ENCODE results near the gene MALAT1. TPM values are rescaled to one million over a fixed set of nuclear protein-coding genes. Genes with fewer than 3 reads are reported as not detected.

The MALAT1 gene
- total and polyA plus RNA-seq, 2 of the 13 experiments (the other 11 are each of a cell fraction or from before 2014, with no cell fraction given), result 143 to 1,237 TPM

DNA sequence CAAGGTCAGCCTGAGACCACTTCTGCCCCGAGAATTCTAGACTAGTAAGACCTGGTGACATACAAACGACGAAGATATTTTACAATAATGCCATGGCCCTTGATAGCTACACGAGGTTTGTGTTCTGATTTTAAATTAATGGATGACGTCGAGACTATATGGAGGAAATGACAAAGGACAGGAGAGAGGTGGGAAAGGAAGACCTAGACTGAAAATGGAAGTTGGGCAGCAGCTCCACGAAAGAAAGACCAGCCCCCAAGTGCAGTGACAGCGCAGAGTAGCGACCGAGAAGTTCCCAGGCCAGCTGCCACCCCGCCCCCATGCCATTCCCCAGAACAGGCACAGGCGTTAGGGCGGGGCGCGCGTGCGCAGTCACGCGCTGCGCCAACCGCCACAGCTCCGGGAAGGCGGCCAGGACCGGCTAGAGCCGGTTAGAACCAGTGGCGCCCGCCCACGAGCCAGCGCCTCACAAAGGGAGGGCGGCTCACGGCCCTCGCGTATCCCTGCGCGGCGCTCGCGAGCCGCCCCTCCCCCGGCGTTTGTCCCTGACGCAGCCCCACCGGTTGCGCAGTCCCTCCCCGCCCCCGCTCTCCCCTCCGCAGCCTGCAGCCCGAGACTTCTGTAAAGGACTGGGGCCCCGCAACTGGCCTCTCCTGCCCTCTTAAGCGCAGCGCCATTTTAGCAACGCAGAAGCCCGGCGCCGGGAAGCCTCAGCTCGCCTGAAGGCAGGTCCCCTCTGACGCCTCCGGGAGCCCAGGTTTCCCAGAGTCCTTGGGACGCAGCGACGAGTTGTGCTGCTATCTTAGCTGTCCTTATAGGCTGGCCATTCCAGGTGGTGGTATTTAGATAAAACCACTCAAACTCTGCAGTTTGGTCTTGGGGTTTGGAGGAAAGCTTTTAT is 1.5 kb upstream of the MALAT1 start (continued):
- TF ChIP-seq KDM5A (IDR thresholded peaks at IDR 0.05; ENCODE audit: borderline replicate concordance, low read length), result 0 out of 2 replicates have a peak, but pooled peaks have one; percentile 16
- TF ChIP-seq, protein P1, sequence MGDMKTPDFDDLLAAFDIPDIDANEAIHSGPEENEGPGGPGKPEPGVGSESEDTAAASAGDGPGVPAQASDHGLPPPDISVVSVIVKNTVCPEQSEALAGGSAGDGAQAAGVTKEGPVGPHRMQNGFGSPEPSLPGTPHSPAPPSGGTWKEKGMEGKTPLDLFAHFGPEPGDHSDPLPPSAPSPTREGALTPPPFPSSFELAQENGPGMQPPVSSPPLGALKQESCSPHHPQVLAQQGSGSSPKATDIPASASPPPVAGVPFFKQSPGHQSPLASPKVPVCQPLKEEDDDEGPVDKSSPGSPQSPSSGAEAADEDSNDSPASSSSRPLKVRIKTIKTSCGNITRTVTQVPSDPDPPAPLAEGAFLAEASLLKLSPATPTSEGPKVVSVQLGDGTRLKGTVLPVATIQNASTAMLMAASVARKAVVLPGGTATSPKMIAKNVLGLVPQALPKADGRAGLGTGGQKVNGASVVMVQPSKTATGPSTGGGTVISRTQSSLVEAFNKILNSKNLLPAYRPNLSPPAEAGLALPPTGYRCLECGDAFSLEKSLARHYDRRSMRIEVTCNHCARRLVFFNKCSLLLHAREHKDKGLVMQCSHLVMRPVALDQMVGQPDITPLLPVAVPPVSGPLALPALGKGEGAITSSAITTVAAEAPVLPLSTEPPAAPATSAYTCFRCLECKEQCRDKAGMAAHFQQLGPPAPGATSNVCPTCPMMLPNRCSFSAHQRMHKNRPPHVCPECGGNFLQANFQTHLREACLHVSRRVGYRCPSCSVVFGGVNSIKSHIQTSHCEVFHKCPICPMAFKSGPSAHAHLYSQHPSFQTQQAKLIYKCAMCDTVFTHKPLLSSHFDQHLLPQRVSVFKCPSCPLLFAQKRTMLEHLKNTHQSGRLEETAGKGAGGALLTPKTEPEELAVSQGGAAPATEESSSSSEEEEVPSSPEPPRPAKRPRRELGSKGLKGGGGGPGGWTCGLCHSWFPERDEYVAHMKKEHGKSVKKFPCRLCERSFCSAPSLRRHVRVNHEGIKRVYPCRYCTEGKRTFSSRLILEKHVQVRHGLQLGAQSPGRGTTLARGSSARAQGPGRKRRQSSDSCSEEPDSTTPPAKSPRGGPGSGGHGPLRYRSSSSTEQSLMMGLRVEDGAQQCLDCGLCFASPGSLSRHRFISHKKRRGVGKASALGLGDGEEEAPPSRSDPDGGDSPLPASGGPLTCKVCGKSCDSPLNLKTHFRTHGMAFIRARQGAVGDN (CRISPR knock-in tag; IDR thresholded peaks at IDR 0.05), result peak; percentile 91
- TF ChIP-seq, protein P2, sequence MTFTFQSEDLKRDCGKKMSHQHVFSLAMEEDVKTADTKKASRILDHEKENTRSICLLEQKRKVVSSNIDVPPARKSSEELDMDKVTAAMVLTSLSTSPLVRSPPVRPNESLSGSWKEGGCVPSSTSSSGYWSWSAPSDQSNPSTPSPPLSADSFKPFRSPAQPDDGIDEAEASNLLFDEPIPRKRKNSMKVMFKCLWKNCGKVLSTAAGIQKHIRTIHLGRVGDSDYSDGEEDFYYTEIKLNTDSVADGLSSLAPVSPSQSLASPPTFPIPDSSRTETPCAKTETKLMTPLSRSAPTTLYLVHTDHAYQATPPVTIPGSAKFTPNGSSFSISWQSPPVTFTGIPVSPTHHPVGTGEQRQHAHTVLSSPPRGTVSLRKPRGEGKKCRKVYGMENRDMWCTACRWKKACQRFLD (CRISPR knock-in tag; IDR thresholded peaks at IDR 0.05; ENCODE audit: borderline replicate concordance), result no peak
- TF ChIP-seq ZNF282 (IDR thresholded peaks at IDR 0.05; ENCODE audit: partially characterized antibody), result no peak
- TF ChIP-seq, protein P3, sequence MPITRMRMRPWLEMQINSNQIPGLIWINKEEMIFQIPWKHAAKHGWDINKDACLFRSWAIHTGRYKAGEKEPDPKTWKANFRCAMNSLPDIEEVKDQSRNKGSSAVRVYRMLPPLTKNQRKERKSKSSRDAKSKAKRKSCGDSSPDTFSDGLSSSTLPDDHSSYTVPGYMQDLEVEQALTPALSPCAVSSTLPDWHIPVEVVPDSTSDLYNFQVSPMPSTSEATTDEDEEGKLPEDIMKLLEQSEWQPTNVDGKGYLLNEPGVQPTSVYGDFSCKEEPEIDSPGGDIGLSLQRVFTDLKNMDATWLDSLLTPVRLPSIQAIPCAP (CRISPR knock-in tag; IDR thresholded peaks at IDR 0.05; ENCODE audit: low read depth), result peak; percentile 87; the same call in 1 of the 2 replicates
- no peak; the same call in 1 of the 2 replicates for TF ChIP-seq ZNF30 (CRISPR knock-in tag; IDR thresholded peaks at IDR 0.05)
- TF ChIP-seq, protein P4, sequence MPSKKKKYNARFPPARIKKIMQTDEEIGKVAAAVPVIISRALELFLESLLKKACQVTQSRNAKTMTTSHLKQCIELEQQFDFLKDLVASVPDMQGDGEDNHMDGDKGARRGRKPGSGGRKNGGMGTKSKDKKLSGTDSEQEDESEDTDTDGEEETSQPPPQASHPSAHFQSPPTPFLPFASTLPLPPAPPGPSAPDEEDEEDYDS (CRISPR knock-in tag; IDR thresholded peaks at IDR 0.05), result peak; percentile 89
- TF ChIP-seq NFKBIZ (CRISPR knock-in tag; IDR thresholded peaks at IDR 0.05), result 0 out of 2 replicates have a peak, but pooled peaks have one; percentile 62
- TF ChIP-seq ZNF510 (CRISPR knock-in tag; IDR thresholded peaks at IDR 0.05; ENCODE audit: low read depth), result peak; percentile 88; the same call in 1 of the 2 replicates
- no peak for TF ChIP-seq ZNF264 (CRISPR knock-in tag; IDR thresholded peaks at IDR 0.05)
- TF ChIP-seq, protein P5, sequence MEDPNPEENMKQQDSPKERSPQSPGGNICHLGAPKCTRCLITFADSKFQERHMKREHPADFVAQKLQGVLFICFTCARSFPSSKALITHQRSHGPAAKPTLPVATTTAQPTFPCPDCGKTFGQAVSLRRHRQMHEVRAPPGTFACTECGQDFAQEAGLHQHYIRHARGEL (CRISPR knock-in tag; IDR thresholded peaks at IDR 0.05), result no peak
- TF ChIP-seq RXRB (CRISPR knock-in tag; IDR thresholded peaks at IDR 0.05; ENCODE audit: borderline replicate concordance), result peak; percentile 83
- TF ChIP-seq KLF9 (CRISPR knock-in tag; IDR thresholded peaks at IDR 0.05; ENCODE audit: low read depth), result no peak
- 0 out of 2 replicates have a peak, but pooled peaks have one; percentile 20 for TF ChIP-seq ZNF33A (CRISPR knock-in tag; IDR thresholded peaks at IDR 0.05; ENCODE audit: borderline replicate concordance)
- no peak; the same call in 1 of the 2 replicates for TF ChIP-seq ZNF546 (CRISPR knock-in tag; conservative IDR thresholded peaks at IDR 0.05)
- TF ChIP-seq ZNF441 (CRISPR knock-in tag; IDR thresholded peaks at IDR 0.05; ENCODE audit: borderline replicate concordance), result peak; percentile 66
- no peak for TF ChIP-seq CC2D1A (CRISPR knock-in tag; IDR thresholded peaks at IDR 0.05)
- TF ChIP-seq, protein P6, sequence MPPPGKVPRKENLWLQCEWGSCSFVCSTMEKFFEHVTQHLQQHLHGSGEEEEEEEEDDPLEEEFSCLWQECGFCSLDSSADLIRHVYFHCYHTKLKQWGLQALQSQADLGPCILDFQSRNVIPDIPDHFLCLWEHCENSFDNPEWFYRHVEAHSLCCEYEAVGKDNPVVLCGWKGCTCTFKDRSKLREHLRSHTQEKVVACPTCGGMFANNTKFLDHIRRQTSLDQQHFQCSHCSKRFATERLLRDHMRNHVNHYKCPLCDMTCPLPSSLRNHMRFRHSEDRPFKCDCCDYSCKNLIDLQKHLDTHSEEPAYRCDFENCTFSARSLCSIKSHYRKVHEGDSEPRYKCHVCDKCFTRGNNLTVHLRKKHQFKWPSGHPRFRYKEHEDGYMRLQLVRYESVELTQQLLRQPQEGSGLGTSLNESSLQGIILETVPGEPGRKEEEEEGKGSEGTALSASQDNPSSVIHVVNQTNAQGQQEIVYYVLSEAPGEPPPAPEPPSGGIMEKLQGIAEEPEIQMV (CRISPR knock-in tag; IDR thresholded peaks at IDR 0.05; ENCODE audit: low read depth), result peak; percentile 23; the same call in 1 of the 2 replicates
- peak; percentile 87 for TF ChIP-seq MED8 (CRISPR knock-in tag; IDR thresholded peaks at IDR 0.05; ENCODE audit: insufficient replicate concordance)

Data from HepG2 (cell line).